GM19043 (cell line): ENCODE data around the gene CCDC192.

Experiments
- ATAC-seq: cut with Tn5 transposase; IDR thresholded peaks from one replicate; pipeline ENCODE4 v1.9.1; 2021; ENCODE audit warnings: low read depth; ENCODE audit not compliant: unreplicated experiment

The CCDC192 gene

DNA sequence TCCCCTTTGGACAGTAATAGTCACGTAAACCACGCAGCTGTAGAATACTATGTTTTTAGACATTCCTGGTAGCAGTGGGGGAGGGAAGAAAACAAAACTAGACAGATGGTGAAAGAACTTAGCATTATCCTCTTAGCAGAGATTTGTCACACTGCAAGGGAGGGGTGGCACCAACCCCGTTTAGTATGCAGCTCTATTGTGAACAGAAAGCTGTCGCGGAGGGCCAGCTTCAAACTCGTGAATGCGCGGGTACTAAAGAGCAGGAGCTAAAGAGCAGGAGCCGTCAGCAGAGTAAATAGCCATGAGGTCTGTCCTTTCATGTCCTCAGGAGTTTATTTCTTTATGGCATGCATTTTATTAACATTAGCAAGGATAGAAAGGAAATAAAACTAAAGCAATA is 238.5 kb downstream of the CCDC192 start:
- no peak for ATAC-seq

DNA sequence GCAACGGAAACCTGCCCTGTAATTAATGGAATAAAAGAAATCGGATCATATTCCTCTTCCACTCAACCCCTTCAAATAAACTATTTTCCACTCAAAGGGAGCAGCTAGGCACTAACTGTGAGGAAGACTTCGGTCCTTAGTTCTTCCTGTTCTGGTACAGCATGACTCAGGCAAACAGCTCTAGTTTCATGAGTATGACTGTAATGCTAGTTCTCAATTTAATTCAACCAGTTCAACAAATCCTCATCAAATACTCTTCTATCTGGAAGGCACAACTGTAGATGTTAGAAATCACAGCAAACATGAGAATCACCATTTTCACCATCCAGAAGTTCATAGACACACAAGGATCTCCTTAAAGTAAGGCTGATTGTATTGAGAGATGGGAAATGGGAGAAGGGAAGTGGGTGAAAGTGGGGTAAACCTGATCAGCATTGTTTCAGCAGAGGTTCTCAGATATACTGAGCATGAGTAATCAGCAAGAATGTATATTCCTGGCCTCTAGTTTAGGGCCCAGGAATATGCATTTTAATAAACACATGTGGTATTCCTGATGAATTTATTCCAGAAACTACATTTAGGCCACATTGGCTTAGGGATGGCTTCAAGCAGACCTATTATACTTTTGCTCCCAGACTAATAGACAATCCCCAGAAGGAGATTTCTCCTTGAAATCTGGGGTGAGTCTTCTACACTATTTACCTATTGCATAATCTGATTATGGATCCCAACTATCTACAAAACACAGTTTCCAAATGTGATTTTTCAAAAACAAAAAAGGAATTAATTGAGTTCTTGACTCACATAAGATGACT is 239.3 kb downstream of the CCDC192 start:
- no peak for ATAC-seq

DNA sequence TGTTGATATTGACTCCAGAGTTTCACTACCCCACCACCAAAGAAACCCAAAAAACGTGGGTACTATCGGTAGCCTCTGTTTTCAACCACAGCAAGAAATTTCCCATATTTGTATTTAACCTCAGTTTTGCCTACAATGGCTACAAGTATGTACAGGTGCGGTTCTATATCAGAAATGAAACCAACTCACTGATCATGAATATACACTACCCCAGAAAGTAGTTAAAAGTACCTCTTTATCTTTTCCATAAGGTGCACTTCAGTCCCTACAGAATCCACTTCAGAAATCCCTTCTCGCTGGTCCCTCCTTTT is 239.8 kb downstream of the CCDC192 start:
- ATAC-seq = peak; percentile 69

DNA sequence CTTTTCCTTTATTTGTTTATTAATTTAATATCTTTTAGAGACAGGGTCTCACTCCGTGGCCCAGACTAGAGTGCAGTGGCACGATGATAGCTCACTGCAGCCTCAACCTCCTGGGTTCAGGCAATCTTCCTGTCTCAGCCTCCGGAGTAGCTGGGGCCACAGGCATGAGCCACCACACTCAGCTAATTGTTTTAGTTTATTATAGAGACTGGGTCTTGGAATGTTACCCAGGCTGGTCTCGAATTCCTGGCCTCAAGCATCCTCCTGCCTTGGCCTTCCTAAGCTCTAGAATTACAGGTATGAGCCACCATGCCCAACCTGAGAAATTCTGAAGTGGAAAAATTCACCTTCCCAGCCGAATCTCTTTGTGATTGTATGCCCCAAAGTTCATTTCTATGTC is 240.9 kb downstream of the CCDC192 start:
- ATAC-seq = no peak

DNA sequence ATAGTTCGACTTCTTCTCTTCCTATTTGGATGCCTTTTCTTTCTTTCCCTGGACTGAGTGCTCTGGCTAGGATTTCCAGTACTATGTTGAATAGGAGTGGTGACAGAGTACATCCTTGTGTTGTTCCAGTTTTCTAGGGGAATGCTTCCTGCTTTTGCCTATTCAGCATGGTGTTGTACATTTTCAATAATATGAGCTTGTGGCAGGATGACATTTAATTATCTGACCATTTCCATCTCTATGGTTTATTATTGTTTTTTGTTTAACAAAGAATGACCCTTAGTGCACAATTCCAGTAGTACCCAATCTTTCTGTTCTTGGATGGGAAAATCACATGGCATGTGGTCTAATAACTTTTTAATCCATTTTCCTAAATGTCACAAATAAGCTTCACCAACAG is 244.8 kb downstream of the CCDC192 start:
- no peak for ATAC-seq

GRCh38 chr5:127950707-127951391 is 247.7 kb downstream of the CCDC192 start:
- ATAC-seq = no peak

DNA sequence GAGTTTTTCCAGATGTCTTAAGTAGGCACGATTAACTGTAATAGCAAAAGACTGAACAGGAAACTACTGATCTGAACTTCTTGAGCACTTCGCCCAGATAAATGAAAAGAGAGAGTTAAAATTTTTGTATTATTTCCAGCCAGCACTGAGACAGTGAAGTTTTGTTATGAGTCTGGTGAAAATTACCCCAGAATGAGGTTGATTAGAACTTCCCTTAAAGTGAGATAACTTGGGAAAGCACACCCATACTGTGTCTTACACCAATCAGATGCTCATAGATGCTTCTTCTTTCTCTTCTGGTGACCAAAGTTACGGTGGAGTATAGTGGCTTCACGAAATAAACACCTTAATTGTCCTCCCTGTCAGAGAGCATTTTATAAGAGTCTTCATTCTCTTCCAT is 248.6 kb downstream of the CCDC192 start:
- ATAC-seq = no peak

DNA sequence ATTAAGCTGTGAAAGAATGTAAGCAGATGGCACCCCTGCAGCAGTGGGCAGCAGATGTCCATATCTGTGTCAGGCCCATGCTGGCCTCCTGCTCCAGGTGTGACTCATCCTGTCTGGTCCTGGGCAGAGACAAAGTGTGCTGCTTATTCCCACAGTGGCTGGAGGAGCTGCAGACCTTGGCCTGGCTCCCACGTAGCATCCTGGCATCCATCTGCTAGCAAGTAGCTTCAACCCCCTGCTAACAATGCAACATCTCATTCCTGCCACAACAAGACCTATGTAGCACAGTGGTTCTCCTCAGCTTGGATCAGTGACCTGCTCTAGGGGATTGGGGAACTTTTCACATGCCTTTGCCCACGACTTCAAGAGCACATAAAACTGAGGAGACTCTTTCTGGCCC is 254.0 kb downstream of the CCDC192 start:
- no peak for ATAC-seq

- ATAC-seq = no peak
Measured at GRCh38 chr5:127957701-127958239, 254.6 kb downstream of the CCDC192 start.

DNA sequence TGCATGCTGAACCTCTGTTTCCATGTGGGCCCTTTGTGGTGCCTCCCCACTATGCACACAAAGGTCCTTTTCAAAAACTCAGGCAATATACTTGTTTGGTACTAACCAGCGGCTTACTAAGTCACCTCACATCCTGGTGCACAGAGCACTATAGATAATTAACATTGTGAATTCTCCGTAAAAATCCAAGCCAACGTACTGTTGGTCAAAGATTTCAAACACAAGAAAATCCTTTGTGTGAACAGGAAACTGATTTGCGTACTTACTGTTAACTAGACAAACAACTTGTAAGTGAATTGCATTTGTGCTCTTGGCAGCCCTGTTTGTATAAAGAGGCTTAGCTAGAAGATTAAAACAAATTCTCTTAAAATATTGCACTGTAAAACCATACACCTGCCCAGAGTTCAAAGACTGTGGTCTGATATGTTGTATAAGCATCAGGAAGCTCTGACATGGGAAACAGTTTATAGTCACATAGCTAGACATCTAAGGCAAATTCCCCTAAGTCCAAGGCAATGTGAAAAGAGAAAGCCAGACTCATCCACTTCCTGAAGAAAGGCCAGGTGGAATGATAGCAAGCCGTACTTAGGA is 255.3 kb downstream of the CCDC192 start:
- no peak for ATAC-seq

DNA sequence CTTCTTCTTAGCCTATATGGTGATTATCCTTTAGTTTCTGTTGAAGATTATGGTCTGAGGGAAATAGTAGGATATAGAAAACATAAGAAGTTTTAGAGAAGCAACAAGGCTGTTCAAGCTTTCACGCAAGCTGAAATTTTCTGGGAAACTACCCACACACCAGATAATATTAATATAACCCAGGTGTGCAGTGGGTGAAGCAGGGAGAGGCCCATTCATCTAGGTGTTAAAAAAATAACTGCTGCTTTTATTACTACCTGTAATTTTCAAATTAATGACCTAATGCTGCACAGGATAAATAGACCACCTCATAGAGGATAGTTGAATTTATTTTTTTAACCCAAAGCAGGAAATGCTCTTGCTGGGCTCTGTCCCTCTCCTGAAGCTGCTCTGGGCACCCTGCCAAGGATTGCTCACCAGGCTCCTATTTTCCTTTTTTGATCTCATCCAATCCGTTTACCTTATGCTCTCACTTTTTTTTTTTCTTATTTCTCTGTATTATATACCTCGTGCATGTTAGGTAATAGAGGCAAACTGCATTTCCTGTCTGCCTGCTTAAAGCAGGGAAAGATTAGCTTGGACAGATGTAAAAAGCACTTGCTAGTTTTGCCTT is 256.1 kb downstream of the CCDC192 start:
- no peak for ATAC-seq

GRCh38 chr5:127960270-127960691 is 257.1 kb downstream of the CCDC192 start:
- no peak for ATAC-seq

- no peak for ATAC-seq
Measured at GRCh38 chr5:127961006-127961762, 258.0 kb downstream of the CCDC192 start.

GRCh38 chr5:127961763-127962145 is 258.6 kb downstream of the CCDC192 start:
- ATAC-seq = no peak

DNA sequence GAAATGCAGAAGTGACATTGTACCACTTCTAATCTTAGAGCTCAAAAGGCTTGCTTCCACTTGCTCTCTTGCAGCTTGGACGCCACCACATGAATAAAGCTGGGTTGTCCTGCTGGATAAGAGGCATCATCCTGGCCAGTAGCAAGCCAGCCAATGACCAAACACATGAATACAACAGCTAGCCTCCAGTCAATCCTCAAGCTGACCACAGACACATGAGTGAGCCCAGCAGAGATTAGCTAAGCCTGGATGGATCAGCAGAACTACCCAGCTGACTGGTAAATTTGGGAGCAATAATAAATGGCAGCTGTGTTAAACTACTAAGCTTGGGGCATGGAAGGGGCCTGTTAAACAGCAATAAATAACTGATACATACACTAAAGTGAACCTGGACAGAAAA is 259.3 kb downstream of the CCDC192 start:
- no peak for ATAC-seq

DNA sequence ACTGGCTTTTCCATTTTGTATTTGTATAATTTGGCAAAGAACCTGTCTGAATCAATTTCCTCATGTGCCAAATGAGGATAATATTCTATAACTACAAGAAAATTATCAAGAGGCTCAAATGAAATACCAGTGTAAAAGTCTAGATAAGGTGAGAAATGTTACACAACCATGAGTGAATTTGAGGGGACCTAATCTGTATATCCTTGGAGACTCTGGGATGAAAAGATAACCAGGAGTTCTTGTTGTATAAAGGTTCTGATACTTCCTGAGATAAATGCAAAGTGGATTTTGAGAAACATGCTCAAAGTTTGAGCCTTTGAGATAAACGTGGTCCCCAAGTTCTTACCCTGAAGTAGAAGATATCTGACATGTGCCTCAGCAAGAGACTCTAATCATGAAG is 260.0 kb downstream of the CCDC192 start:
- no peak for ATAC-seq

GRCh38 chr5:127963931-127964330 is 260.7 kb downstream of the CCDC192 start:
- no peak for ATAC-seq

DNA sequence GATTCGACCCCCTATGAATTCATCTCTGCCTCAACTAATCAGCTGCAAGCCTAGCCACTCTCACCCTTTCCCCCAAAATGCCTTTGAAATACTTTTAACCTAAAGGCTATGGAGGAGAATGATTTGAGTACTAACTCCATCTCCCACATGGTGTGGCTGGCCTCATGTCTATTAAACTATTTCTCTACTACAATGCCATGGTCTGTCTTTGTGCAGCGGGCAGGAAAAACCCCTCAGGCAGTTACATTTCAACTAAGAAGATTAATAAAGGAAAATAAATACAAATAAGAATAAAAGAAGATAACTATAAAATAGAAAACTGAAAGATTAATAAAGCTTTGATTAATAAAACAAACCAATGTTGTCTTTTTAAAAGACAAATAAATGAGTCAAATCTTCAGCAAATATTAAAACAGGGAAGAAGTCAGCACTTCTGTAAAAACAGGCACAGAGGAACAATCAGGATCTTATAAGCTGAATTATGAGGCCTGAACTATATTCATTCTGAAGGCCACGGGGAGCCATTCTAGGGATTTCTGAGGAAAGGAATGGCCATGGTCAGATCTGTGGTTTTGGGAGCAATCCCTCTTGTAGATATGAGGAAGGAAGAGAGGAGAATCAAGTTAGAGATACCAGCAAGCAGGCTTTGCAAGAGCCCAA is 264.3 kb downstream of the CCDC192 start:
- ATAC-seq = no peak

DNA sequence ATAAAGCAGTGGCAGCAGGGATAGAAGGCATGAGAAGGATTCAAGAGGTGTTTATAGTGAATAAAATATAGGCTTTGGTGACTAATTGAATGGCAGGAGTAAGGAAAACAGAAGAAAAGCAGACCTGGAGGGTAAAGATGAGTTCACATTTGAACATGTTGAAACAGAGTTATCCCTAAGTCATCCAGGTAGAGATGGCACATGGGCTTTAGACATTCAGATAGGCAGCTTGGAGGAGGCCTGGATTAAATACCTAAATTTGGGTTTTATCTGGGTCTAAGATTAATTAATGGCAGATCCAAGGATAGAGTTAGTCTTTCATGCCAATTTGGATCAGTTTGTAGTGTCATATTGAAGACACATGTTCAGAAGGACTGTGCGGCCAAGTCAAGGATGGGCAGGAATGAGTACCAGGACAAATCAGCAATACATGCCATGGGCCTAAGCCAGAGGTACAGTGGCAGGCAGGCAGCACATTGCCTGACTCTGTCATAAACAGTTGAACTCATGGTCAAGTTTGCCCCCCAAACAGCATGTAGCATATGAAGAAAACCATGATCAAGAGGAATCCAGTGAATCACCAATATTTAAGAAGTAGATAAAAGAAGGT is 264.9 kb downstream of the CCDC192 start:
- no peak for ATAC-seq

DNA sequence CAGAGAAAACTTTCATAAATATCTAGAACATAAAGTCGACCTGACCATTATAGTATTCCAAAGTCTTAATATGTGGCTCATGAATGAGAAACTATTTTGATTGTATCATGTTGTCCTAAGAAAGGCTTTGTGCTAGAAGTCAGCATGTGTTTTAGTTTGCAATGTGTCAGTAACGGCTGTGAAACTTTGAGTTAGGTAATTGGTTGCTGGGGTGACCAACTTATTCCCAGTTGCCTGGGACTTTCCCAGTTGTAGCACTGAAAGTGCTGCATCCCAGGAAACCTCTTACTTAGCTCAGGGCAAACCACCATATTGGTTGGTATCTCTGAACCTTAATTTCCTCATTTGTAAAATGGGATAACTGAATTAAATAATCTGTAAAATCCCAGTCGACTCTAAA is 265.8 kb downstream of the CCDC192 start:
- ATAC-seq = no peak
